HCT116 (cell line): ENCODE results near the gene IFI35. TPM values are rescaled to one million over a fixed set of nuclear protein-coding genes. Genes with fewer than 3 reads are reported as not detected.
"Not testable (repeated sequence)": the region's sequence is repeated elsewhere in the genome, so short reads cannot be mapped to it uniquely, and the experiment has no call there.

Source experiments
- ATAC-seq: fragments of 200-7000 bp; cut with Tn5 transposase; 2 replicates; pipeline ENCODE4 v1.9.1; 2020; ENCODE audit warnings: mild to moderate bottlenecking, moderate library complexity
- BruUV-seq: library from RNA; stranded (reverse); fragments of 400-500 nt; replicated peaks from 2 replicates; lab custom pipeline; 2021; lab: Mats Ljungman, UMichigan
- CTCF ChIA-PET: fragments of 300-600 bp; sonication (Branson Sonifier 250); formaldehyde crosslinking; loops from one replicate; lab custom pipeline; 2021; ENCODE audit warnings: antibody characterized with exemption; lab: Charles Lee
- POLR2A ChIA-PET: fragments of 300-600, 350-600 bp; sonication (Branson Sonifier 250); formaldehyde crosslinking; loops from one replicate; lab custom pipeline; 2021; ENCODE audit warnings: antibody characterized with exemption; lab: Charles Lee
- RAD21 ChIA-PET, 2 experiments: fragments of 300-600 bp; sonication (Branson Sonifier 250); formaldehyde crosslinking; loops; one replicate each; lab custom pipeline; 2023; ENCODE audit warnings: low total read pairs in 2 of 2; ENCODE audit not compliant: uncharacterized antibody in 2 of 2, unreplicated experiment in 2 of 2, low non-redundant PET in 1 of 2; lab: Charles Lee
- DNase-seq: peaks from one replicate; pipeline ENCODE4 v3.0.0-alpha.2; 2010; ENCODE audit warnings: low read depth, low spot score
- H2AFZ ChIP-seq: fragments of 200-600 bp; shearing (Covaris generic), sonication (generic); 2 replicates; pipeline ENCODE4 v1.6.1; 2017; ENCODE audit warnings: low read depth, mixed run types, mixed read lengths, antibody characterized with exemption, low read length; ENCODE audit not compliant: poor library complexity, severe bottlenecking
- H3K27ac ChIP-seq: 2 replicates; pipeline ENCODE4 v1.5.1; 2012; ENCODE audit warnings: low read depth, low read length
- H3K27me3 ChIP-seq: fragments of 200-600 bp; sonication (generic); 2 replicates; pipeline ENCODE4 v1.6.1; 2016; ENCODE audit warnings: mixed run types, low read length, mixed read lengths; ENCODE audit not compliant: insufficient read depth
- H3K36me3 ChIP-seq, 2 experiments: fragments of 200-500 bp in 1 of 2; fragments of 200-600 bp in 1 of 2; sonication (Bioruptor generic) in 1 of 2; sonication (generic) in 1 of 2; 2 replicates each; pipeline versions ENCODE4 v1.5.1 to v1.6.1; 2014 to 2016; ENCODE audit warnings: low read length in 2 of 2, inconsistent platforms in 1 of 2, mixed read lengths in 1 of 2, mixed run types in 1 of 2; ENCODE audit not compliant: insufficient read depth in 2 of 2, control insufficient read depth in 1 of 2
- H3K4me1 ChIP-seq, 2 experiments: fragments of 200-600 bp in 1 of 2; sonication (generic) in 1 of 2; 2 replicates each; pipeline versions ENCODE4 v1.5.1 to v1.6.1; 2012 to 2017; ENCODE audit warnings: low read length in 2 of 2, inconsistent platforms in 1 of 2, mild to moderate bottlenecking in 1 of 2, mixed read lengths in 1 of 2, mixed run types in 1 of 2, moderate library complexity in 1 of 2; ENCODE audit not compliant: insufficient read depth in 2 of 2, control insufficient read depth in 1 of 2
- H3K4me2 ChIP-seq: fragments of 200-600 bp; sonication (generic); 2 replicates; pipeline ENCODE4 v1.6.1; 2017; ENCODE audit warnings: mixed run types, low read length, mixed read lengths
- H3K4me3 ChIP-seq, 2 experiments: fragments of 200-600 bp in 1 of 2; sonication (generic) in 1 of 2; replicated peaks in 1 of 2; 2 replicates each; pipeline ENCODE4 v1.5.1; 2011 to 2016; ENCODE audit warnings: low read length in 2 of 2, control low read depth in 1 of 2, low read depth in 1 of 2, mild to moderate bottlenecking in 1 of 2, mixed read lengths in 1 of 2, mixed run types in 1 of 2
- H3K79me2 ChIP-seq: fragments of 200-600 bp; sonication (generic); 2 replicates; pipeline ENCODE4 v1.6.1; 2017; ENCODE audit warnings: mild to moderate bottlenecking, mixed run types, low read length, moderate library complexity, mixed read lengths; ENCODE audit not compliant: insufficient read depth
- H3K9ac ChIP-seq: fragments of 200-600 bp; sonication (generic); 2 replicates; pipeline ENCODE4 v1.6.1; 2016; ENCODE audit warnings: low read length, mixed read lengths
- H3K9me2 ChIP-seq: fragments of 200-600 bp; sonication (generic), shearing (Covaris generic); 2 replicates; pipeline ENCODE4 v1.6.1; 2017; ENCODE audit warnings: mixed run types, mild to moderate bottlenecking, moderate library complexity; ENCODE audit not compliant: insufficient read depth
- H3K9me3 ChIP-seq, 2 experiments: fragments of 200-500 bp in 1 of 2; fragments of 200-600 bp in 1 of 2; sonication (Bioruptor generic) in 1 of 2; sonication (generic) in 1 of 2; 2 replicates each; pipeline ENCODE4 v1.6.1; 2014 to 2017; ENCODE audit warnings: low read length in 2 of 2, mixed read lengths in 2 of 2, inconsistent platforms in 1 of 2, low read depth in 1 of 2, mild to moderate bottlenecking in 1 of 2, mixed run types in 1 of 2, moderate library complexity in 1 of 2; ENCODE audit not compliant: control insufficient read depth in 1 of 2, insufficient read depth in 1 of 2
- H4K20me1 ChIP-seq: fragments of 200-600 bp; sonication (generic), shearing (Covaris generic); 2 replicates; pipeline ENCODE4 v1.6.1; 2017; ENCODE audit warnings: mixed run types, mild to moderate bottlenecking, moderate library complexity; ENCODE audit not compliant: insufficient read depth
- FOSL1 ChIP-seq: IDR thresholded peaks from 2 replicates; pipeline ENCODE4 v1.6.1; 2012; ENCODE audit warnings: low read depth
- ZFX ChIP-seq: fragments of 450-650 bp; IDR thresholded peaks from 2 replicates; pipeline ENCODE4 v1.6.1; 2017
- ZNF274 ChIP-seq: fragments of 200-500 bp; sonication (Bioruptor generic); IDR thresholded peaks from 2 replicates; pipeline ENCODE4 v1.6.1; 2014; ENCODE audit warnings: mild to moderate bottlenecking, low read depth, low read length, inconsistent platforms
- intact Hi-C: fragments of 100-400 bp; cut with micrococcal nuclease; formaldehyde crosslinking; loops from 2 replicates; pipeline ENCODE4 v1.10.0; 2022
- total RNA-seq: library from RNA; stranded (reverse); gene quantifications from one replicate; pipeline ENCODE4 v1.2.1, GENCODE V29; 2021; ENCODE audit not compliant: unreplicated experiment
- TF ChIP-seq, protein P1 (sequence below): IDR thresholded peaks from 2 replicates; pipeline ENCODE4 v1.6.1; 2012; ENCODE audit warnings: low read depth

The IFI35 gene
- total RNA-seq, 1 experiment from 2014 or later: 14.8 TPM

DNA sequence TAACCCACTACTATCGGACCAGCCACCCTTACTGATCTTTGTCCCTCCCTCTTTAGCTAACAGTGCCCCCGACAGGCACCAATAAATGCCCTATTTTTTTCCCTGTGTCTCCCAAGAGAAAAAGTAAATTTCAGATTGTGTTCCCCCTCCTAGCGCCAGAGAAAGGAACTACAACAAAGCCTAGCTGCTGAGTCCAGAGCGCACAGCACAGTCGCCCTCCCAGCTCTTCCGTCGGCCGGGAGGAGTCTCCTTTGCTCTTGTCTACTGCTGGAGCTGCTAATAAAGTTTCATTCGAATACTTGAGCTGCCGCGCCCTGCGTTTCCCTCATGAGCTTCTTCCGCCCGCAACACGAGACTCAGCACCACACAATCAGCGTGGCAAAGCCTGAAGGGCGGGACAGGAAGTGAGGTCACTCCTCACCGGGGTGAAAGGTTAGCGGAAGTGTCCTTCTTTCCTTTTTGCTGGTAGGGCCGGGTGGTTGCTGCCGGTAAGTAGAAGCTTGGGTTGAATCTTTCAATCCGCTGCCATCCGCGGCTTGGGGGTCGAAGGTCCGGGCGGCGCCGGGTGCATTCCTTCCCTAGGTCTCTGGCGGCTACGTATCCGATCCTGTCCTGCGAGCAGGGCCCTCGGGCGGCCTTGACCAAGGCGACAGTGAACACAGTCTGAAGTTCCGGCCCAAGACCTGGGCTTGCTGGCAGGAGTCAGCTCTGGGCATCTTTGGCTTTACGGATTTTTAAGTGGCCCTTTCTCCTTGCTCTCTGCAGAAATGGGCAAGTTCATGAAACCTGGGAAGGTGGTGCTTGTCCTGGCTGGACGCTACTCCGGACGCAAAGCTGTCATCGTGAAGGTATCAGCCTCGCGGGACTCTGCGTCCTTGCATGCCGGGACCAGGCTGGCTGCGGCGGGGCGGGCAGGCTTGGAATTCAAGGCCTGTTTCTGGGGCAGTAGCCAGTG is 8.3 kb upstream of the IFI35 start, which contains the start of gene RPL27 (continued):
- TF ChIP-seq, protein P1, sequence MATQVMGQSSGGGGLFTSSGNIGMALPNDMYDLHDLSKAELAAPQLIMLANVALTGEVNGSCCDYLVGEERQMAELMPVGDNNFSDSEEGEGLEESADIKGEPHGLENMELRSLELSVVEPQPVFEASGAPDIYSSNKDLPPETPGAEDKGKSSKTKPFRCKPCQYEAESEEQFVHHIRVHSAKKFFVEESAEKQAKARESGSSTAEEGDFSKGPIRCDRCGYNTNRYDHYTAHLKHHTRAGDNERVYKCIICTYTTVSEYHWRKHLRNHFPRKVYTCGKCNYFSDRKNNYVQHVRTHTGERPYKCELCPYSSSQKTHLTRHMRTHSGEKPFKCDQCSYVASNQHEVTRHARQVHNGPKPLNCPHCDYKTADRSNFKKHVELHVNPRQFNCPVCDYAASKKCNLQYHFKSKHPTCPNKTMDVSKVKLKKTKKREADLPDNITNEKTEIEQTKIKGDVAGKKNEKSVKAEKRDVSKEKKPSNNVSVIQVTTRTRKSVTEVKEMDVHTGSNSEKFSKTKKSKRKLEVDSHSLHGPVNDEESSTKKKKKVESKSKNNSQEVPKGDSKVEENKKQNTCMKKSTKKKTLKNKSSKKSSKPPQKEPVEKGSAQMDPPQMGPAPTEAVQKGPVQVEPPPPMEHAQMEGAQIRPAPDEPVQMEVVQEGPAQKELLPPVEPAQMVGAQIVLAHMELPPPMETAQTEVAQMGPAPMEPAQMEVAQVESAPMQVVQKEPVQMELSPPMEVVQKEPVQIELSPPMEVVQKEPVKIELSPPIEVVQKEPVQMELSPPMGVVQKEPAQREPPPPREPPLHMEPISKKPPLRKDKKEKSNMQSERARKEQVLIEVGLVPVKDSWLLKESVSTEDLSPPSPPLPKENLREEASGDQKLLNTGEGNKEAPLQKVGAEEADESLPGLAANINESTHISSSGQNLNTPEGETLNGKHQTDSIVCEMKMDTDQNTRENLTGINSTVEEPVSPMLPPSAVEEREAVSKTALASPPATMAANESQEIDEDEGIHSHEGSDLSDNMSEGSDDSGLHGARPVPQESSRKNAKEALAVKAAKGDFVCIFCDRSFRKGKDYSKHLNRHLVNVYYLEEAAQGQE: no peak
- TF ChIP-seq FOSL1: peak; percentile 41; the same call in 1 of the 2 replicates
- TF ChIP-seq, all 23 proteins: peak for 18

DNA sequence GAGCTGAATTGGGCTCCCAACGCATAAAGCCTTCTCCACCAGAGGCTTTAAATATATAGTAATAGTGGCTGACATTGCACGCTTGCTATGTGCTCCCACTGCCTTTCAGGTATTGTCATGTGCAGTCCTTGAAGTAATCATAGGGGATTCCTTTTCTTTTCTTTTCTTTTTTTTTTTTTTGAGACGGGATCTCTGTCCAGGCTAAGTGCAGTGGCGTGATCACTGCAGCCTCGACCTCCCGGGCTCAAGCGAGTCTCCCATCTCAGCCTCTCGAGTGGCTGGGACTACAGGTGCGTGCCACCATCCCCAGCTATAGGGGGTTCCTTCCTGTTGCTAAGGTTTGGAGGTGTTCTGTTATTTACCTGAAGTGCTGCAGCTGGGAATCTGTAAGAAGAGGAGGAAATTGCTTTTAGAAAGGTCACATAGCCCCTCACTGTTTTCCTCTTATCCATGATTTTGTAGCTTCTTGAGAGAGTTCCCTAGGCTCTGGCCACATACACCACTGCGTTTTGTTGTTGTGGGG is 7.5 kb upstream of the IFI35 start:
- Histone ChIP-seq H3K27ac (peak overlapping the region; percentile 92), H3K9ac (peak overlapping the region; percentile 99), H3K4me2 (peak overlapping the region; percentile 98), H4K20me1 (no peaks in the 10 kb centered on the region), H3K9me2 (no peaks in the 10 kb centered on the region), H2AFZ (no peak overlapping the region), H3K4me3 (peak overlapping the region; percentile 97 to 99), H3K79me2 (peaks cover 41% of the 10 kb centered on the region), H3K4me1 (peaks cover 13 to 56% of the 10 kb centered on the region in 2 experiments), H3K36me3 (peaks cover 14 to 32% of the 10 kb centered on the region in 2 experiments), H3K27me3 (no peaks in the 10 kb centered on the region), H3K9me3 (no peaks in the 10 kb centered on the region)
- CTCF ChIA-PET: interaction anchor here (1.7 kb wide), 1 partner anchor 25 kb away, joined by 12 read pairs; the partner anchor contains the start of gene RND2
- no peak for DNase-seq
- intact Hi-C loops: no loop called here
- no peak for ATAC-seq
- TF ChIP-seq ZFX (no peak), ZNF274 (no peak)
- no TSS peak for BruUV-seq
- POLR2A ChIA-PET: interaction anchor here (1.4 to 2.4 kb wide), 4 partner anchors 9 to 369 kb away, joined by 4 to 38 read pairs (median 13); partner anchors contain the start of genes BECN1, IFI35, RND2 and VAT1
- RAD21 ChIA-PET: no interaction called here

DNA sequence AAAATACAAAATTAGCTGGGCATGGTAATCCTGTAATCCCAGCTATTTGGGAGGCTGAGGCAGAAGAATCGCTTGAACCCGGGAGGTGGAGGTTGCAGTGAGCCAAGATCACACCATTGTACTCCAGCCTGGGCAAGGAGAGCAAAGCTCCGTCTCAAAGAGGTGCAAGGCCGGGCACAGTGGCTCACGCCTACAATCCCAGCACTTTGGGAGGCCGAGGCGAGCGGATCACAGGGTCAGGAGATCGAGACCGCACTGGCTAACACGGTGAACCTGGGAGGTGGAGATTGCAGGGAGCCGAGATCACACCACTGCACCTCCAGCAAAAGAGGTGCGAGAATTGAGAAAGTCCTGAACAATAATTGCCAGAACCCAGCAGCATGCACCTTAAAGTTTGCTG is 5.7 kb upstream of the IFI35 start:
- BruUV-seq, H2AFZ ChIP-seq, POLR2A ChIA-PET, H3K4me3 ChIP-seq, ATAC-seq, H3K9me2 ChIP-seq, H3K9me3 ChIP-seq, H3K9ac ChIP-seq, H3K27me3 ChIP-seq, CTCF ChIA-PET, intact Hi-C loops, DNase-seq, H4K20me1 ChIP-seq, RAD21 ChIA-PET: not testable (repeated sequence)
- Histone ChIP-seq H3K36me3 (peaks cover 14 to 32% of the 10 kb centered on the region in 2 experiments), H3K4me2 (peak overlapping the region; percentile 25; the same call in 1 of the 2 replicates), H3K27ac (peak overlapping the region; percentile 55), H3K79me2 (peaks cover 41% of the 10 kb centered on the region), H3K4me1 (peaks cover 13 to 73% of the 10 kb centered on the region in 2 experiments)
